Activated B cell treated with CpG ODN at 0.5 μM for 24 hours (primary cell): ENCODE data around the gene SFXN1. TPM values are rescaled to one million over a fixed set of nuclear protein-coding genes. Genes with fewer than 3 reads are reported as not detected.

Source experiments
- ATAC-seq: fragments of 200-7000 bp; cut with Tn5 transposase; one replicate; pipeline ENCODE4 v1.10.0; 2021; ENCODE audit warnings: low read depth, mild to moderate bottlenecking, moderate library complexity
- CTCF ChIA-PET: fragments of 350-600 bp; sonication (Branson Sonifier 250); formaldehyde crosslinking; loops from one replicate; lab custom pipeline; 2021; ENCODE audit warnings: antibody characterized with exemption; lab: Charles Lee
- POLR2A ChIA-PET: fragments of 350-600 bp; sonication (Branson Sonifier 250); formaldehyde crosslinking; loops from one replicate; lab custom pipeline; 2021; ENCODE audit warnings: antibody characterized with exemption; lab: Charles Lee
- DNase-seq: peaks from one replicate; pipeline ENCODE4 v3.0.0; 2022
- H3K27ac Mint-ChIP-seq: one replicate; pipeline ENCODE4 v1.8.0; 2020; ENCODE audit warnings: mixed read lengths
- H3K27me3 Mint-ChIP-seq: one replicate; pipeline ENCODE4 v1.8.0; 2021; ENCODE audit warnings: mixed read lengths
- H3K36me3 Mint-ChIP-seq: one replicate; pipeline ENCODE4 v1.8.0; 2021; ENCODE audit warnings: low read depth, mixed read lengths
- H3K4me1 Mint-ChIP-seq: one replicate; pipeline ENCODE4 v1.8.0; 2021; ENCODE audit warnings: mixed read lengths
- H3K4me3 Mint-ChIP-seq: one replicate; pipeline ENCODE4 v1.8.0; 2020; ENCODE audit warnings: mild to moderate bottlenecking, mixed read lengths
- H3K9me3 Mint-ChIP-seq: one replicate; pipeline ENCODE4 v1.8.0; 2020; ENCODE audit warnings: mixed read lengths
- CTCF ChIP-seq: fragments of 200-600 bp; IDR thresholded peaks from one replicate; pipeline ENCODE4 v1.8.0; 2022; ENCODE audit warnings: antibody characterized with exemption, mild to moderate bottlenecking
- intact Hi-C: fragments of 100-400 bp; cut with micrococcal nuclease; formaldehyde crosslinking; loops from one replicate; pipeline ENCODE4 v1.15.1; 2024
- total RNA-seq: library from RNA; stranded (reverse); gene quantifications from 2 replicates; pipeline ENCODE4 v1.2.3, GENCODE V29; 2022

The SFXN1 gene
- total RNA-seq, 1 donor from 2014 or later: 46.9 TPM

- TF ChIP-seq CTCF: no peak
- Mint-ChIP-seq H3K4me3 (no peak overlapping the region), H3K36me3 (no peaks in the 10 kb centered on the region), H3K27ac (no peak overlapping the region), H3K27me3 (peaks cover 17% of the 10 kb centered on the region), H3K4me1 (no peaks in the 10 kb centered on the region), H3K9me3 (no peaks in the 10 kb centered on the region)
- DNase-seq (no peak), ATAC-seq (no peak)
- intact Hi-C loops: loop anchor here (10.0 kb wide), 1 partner anchor 424 kb away; no protein-coding TSS in a partner anchor
- ChIA-PET POLR2A (no interaction called here), CTCF (no interaction called here)
These were observed 7.2 kb upstream of the SFXN1 start for GRCh38 chr5:175471196-175471595.

- no peak for DNase-seq
- no peak overlapping the region for H3K4me3 Mint-ChIP-seq
- H3K36me3 Mint-ChIP-seq: no peaks in the 10 kb centered on the region
- no peak overlapping the region for H3K27ac Mint-ChIP-seq
- ATAC-seq: no peak
- no peaks in the 10 kb centered on the region for H3K4me1 Mint-ChIP-seq
- CTCF ChIA-PET: no interaction called here
- intact Hi-C loops: loop anchor here (10.0 kb wide), 1 partner anchor 423 kb away; no protein-coding TSS in a partner anchor
- no peaks in the 10 kb centered on the region for H3K9me3 Mint-ChIP-seq
- POLR2A ChIA-PET: no interaction called here
- peaks cover 19% of the 10 kb centered on the region for H3K27me3 Mint-ChIP-seq
- no peak for TF ChIP-seq CTCF
These were observed 6.7 kb upstream of the SFXN1 start for GRCh38 chr5:175471628-175472027.

GRCh38 chr5:175472378-175472777, 6.0 kb upstream of the SFXN1 start:
- TF ChIP-seq CTCF: no peak
- CTCF ChIA-PET: no interaction called here
- DNase-seq: no peak
- Mint-ChIP-seq H3K4me1 (no peaks in the 10 kb centered on the region), H3K4me3 (no peak overlapping the region), H3K36me3 (no peaks in the 10 kb centered on the region), H3K27me3 (peaks cover 19% of the 10 kb centered on the region), H3K27ac (no peak overlapping the region), H3K9me3 (no peaks in the 10 kb centered on the region)
- POLR2A ChIA-PET: no interaction called here
- intact Hi-C loops: loop anchor here (10.0 kb wide), 1 partner anchor 422 kb away; no protein-coding TSS in a partner anchor
- no peak for ATAC-seq

GRCh38 chr5:175475248-175475647, 3.1 kb upstream of the SFXN1 start:
- POLR2A ChIA-PET: no interaction called here
- intact Hi-C loops: loop anchor here (10.0 kb wide), 1 partner anchor 420 kb away; no protein-coding TSS in a partner anchor
- DNase-seq: no peak
- Mint-ChIP-seq H3K27me3 (peaks cover 10% of the 10 kb centered on the region), H3K36me3 (peaks cover 2% of the 10 kb centered on the region), H3K27ac (no peak overlapping the region), H3K9me3 (no peaks in the 10 kb centered on the region), H3K4me3 (no peak overlapping the region), H3K4me1 (peaks cover 16% of the 10 kb centered on the region)
- TF ChIP-seq CTCF: no peak
- ATAC-seq: no peak
- CTCF ChIA-PET: interaction anchor here (1.7 kb wide), 1 partner anchor 11 kb away, joined by 4 read pairs; no protein-coding TSS in a partner anchor

- ChIA-PET POLR2A (interaction anchor here (0.8 kb wide), 1 partner anchor 1060 kb away, joined by 3 read pairs; the partner anchor contains the start of gene RNF44), CTCF (interaction anchor here (1.2 kb wide), 1 partner anchor 13 kb away, joined by 7 read pairs; no protein-coding TSS in a partner anchor)
- intact Hi-C loops: loop anchor here (10.0 kb wide), 1 partner anchor 417 kb away; no protein-coding TSS in a partner anchor
- TF ChIP-seq CTCF: no peak
- Mint-ChIP-seq H3K9me3 (no peaks in the 10 kb centered on the region), H3K4me1 (peaks cover 29% of the 10 kb centered on the region), H3K27ac (no peak overlapping the region), H3K36me3 (peaks cover 8% of the 10 kb centered on the region), H3K4me3 (peak overlapping the region; percentile 81), H3K27me3 (peaks cover 10% of the 10 kb centered on the region)
- DNase-seq: no peak
- ATAC-seq: no peak
These were observed 920 bp upstream of the SFXN1 start for GRCh38 chr5:175477440-175477839.
